Spleen (tissue), 7 donors: ENCODE data around the gene OSGIN1.

ENCODE experiments used
- POLR2A ChIP-seq, 3 donors: fragments of 450-650 bp; IDR thresholded peaks; one replicate each; pipeline ENCODE4 v1.5.1; 2017; ENCODE audit warnings: antibody characterized with exemption in 3 of 3, mild to moderate bottlenecking in 1 of 3
- TF ChIP-seq, protein P1 (sequence below), 11 experiments: fragments of 200-600 bp in 7 of 11; fragments of 450-650 bp in 4 of 11; sonication (generic) in 4 of 11; IDR thresholded peaks in 8 of 11; conservative IDR thresholded peaks in 3 of 11; 1 replicate in 7 of 11; 2 replicates in 4 of 11; pipeline versions ENCODE4 v1.4.0 to v1.8.0; 2016 to 2021; ENCODE audit warnings: antibody characterized with exemption in 11 of 11, inconsistent platforms in 4 of 11, mild to moderate bottlenecking in 1 of 11
- donor health status: DM: no; HTN: no; CAD: no; lungs with moderate emphysema.
- donor health status: DM: no; HTN: no; CAD: no.
- donor health status: DM: no; HTN: no; CAD: no.

DNA sequence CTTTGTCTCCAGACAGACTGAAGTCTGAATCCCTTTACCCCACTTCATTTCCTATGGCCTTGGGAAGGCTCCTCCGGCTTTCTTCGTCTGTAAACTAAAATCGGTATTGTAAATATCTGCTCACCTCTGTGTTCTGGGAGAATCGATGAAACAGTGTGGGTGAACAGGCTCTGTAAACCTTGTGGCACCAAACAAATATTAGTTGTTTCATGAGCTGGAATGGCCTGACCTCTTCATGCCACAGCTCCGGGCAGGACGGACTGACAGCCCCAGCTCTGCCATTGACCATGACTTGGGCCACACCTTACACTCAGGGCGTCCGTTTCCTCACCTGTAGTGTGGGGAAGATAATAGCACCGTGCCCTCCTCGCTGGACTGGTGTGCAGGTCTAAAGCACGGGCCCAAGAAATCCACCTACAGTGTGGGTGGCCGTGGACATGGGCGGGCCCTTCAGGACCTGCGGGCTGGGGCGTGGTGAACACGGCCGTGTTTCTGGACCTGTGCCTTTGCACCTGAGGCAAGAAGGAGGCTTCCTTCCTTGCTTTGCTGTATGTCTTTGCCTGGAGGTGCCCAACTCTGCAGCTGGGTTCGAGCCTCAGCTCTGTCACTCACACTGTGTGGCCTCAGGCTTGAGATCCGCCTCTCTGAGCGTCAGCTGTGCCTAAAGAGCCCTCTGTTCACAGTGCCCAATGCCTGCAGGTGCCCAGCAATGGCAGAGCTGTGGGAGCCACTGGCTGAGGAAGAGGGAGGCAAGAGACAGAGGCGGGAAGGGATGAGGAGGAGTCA lies 6.1 kb upstream of the OSGIN1 start:
- TF ChIP-seq, protein P1, sequence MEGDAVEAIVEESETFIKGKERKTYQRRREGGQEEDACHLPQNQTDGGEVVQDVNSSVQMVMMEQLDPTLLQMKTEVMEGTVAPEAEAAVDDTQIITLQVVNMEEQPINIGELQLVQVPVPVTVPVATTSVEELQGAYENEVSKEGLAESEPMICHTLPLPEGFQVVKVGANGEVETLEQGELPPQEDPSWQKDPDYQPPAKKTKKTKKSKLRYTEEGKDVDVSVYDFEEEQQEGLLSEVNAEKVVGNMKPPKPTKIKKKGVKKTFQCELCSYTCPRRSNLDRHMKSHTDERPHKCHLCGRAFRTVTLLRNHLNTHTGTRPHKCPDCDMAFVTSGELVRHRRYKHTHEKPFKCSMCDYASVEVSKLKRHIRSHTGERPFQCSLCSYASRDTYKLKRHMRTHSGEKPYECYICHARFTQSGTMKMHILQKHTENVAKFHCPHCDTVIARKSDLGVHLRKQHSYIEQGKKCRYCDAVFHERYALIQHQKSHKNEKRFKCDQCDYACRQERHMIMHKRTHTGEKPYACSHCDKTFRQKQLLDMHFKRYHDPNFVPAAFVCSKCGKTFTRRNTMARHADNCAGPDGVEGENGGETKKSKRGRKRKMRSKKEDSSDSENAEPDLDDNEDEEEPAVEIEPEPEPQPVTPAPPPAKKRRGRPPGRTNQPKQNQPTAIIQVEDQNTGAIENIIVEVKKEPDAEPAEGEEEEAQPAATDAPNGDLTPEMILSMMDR (IDR thresholded peaks at IDR 0.05 in 8 of 11, conservative IDR thresholded peaks at IDR 0.05 in 3 of 11), result no peak
- TF ChIP-seq POLR2A (IDR thresholded peaks at IDR 0.05), result no peak
